GM18499 (cell line): ENCODE data around the gene SLC26A2.
"Not testable (repeated sequence)": the region's sequence is repeated elsewhere in the genome, so short reads cannot be mapped to it uniquely, and the experiment has no call there.

Experiments used
- ATAC-seq: cut with Tn5 transposase; IDR thresholded peaks from one replicate; pipeline ENCODE4 v1.9.1; 2021; ENCODE audit warnings: moderate number of reproducible peaks; ENCODE audit not compliant: insufficient read depth, unreplicated experiment

The SLC26A2 gene

GRCh38 chr5:149936044-149936699 is 24.4 kb upstream of the SLC26A2 start:
- no peak for ATAC-seq

DNA sequence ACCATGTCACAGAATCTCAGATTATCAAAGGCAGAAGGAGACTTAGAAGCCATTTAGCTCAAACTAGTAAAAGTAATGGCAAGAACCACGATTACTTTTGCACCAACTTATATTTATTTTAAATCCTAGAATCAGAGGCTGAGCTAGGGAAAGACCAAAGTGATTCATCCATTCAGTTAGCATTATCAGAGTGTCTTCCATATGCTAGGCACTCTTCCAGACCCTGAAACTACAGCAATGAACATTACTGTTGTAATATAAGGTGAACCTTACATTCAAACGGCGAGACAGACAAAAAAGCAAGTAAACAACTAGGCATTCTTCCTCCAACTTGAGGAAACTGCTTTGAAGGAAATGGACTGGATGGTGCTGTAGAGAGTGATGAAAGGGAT is 23.9 kb upstream of the SLC26A2 start:
- no peak for ATAC-seq

- no peak for ATAC-seq
Measured at GRCh38 chr5:149937610-149938009, 22.9 kb upstream of the SLC26A2 start.

GRCh38 chr5:149938279-149938678 is 22.3 kb upstream of the SLC26A2 start:
- ATAC-seq, result no peak

DNA sequence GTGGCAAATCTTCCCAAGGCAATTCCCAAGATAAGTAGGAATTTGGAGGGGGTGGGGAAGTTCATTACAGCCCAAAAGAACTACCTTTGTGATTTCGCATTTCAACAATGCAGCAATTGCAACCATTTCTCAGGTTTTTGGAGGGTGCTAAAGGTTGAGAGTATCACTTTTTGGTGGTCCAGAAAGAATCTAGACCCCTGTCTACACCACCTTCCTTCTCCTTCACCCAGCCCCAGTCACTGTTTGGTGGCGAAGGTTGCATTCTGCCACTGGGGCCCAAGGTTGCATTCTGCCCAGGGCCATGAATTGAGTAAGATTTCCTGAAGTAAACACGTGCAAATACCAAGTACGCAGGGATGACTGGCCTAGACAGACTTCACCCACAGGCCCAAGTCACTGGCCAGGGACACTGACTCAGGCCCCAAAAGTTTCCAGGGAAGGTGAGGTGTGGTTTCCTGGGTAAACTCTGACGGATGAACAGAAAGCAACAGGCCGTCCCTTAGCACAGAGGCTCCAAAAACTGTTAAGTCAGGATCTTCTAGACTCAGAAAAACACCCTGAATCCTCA is 21.7 kb upstream of the SLC26A2 start:
- ATAC-seq, result no peak

DNA sequence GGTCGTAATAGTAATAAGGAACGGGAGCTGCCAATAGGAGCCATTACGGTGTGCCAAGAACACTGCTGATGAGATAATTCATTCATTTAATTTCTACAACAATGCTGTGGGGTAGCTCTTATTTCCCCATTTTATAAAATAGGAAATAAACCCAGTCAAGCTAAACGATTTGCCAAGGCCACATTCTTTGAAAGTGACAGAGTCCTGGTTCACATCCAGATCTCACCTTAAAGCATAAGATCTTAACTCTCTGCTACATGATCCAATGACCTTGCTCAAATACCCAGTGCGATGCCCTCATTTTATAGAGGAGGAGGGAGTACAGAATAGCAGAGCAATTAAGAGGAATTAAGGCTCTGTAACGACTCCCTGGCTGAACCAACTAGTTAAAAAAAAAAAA is 21.0 kb upstream of the SLC26A2 start:
- no peak for ATAC-seq

GRCh38 chr5:149940077-149940574 is 20.4 kb upstream of the SLC26A2 start:
- ATAC-seq, result no peak

- no peak for ATAC-seq
Measured at GRCh38 chr5:149940941-149941644, 19.5 kb upstream of the SLC26A2 start.

DNA sequence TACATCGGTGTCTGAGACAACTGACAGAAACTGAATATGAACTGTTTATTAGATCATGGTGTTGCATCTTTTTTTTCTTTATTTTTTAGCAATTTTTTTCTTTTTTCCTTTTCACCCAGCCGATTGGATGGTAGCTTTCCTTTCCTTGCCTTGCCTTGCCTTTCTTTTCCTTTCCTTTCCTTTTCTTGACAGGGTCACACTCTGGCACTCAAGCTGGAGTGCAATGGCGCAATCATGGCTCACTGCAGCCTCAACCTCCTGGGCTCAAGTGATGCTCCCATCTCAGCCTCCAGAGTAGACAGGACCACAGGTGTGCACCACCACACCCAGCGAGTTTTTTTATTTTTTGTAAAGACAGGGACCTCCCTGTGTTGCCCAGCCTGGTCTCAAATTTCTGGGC is 18.8 kb upstream of the SLC26A2 start:
- no peak for ATAC-seq

DNA sequence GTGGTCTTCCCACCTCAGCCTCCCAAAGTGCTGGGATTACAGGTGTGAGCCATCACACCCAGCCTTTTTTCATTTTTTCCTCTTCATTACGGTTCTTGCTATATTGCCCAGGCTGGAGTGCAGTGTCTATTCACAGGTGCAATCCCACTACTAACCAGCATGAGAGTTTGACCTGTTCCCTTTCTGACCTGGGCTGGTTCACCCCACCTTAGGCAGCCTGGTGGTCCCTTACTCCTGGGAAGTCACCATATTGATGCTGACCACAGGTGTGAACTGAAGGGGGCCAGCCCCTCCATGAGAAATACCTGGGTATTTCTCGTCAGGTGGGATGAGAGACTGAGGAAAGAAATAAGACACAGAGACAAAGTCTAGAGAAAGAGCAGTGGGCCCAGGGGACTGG is 18.4 kb upstream of the SLC26A2 start:
- no peak for ATAC-seq

- ATAC-seq, result not testable (repeated sequence)
Measured at GRCh38 chr5:149942741-149943169, 17.8 kb upstream of the SLC26A2 start.

DNA sequence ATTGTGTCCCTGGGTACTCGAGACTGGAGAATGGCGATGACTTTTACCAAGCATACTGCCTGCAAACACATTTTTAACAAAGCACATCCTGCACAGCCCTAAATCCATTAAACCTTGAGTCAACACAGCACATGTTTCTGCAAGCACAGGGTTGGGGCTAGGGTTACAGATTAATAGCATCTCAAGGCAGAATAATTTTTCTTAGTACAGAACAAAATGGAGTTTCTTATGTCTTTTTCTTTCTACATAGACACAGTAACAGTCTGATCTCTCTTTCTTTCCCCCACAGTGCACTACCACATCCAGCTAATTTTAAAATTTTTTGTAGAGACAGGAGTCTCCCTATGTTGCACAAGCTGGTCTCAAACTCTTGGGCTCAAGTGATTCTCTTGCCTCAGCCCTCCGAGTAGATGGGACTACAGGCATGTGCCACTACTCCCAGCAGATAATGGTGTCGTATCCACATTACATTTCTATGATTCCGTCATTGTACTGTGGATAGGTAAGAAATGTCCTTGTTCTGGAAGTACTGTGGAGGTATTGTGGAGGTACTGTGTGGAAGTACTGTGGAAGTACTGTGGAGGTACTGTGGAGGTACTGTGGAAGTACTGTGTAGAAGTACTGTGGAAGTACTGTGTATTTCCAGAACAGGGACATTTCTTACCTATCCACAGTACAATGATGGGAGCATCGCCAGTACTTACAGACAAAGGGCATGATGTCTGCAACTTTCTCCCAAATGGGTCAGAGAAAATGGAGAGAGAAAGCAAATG is 17.2 kb upstream of the SLC26A2 start:
- not testable (repeated sequence) for ATAC-seq

- ATAC-seq, result no peak
Measured at GRCh38 chr5:149944666-149945065, 15.9 kb upstream of the SLC26A2 start, which contains the start of gene PDE6A. Gene PDE6A (minus strand): TSS chr5:149944793. CDS start chr5:149944673, 120 bp downstream.

DNA sequence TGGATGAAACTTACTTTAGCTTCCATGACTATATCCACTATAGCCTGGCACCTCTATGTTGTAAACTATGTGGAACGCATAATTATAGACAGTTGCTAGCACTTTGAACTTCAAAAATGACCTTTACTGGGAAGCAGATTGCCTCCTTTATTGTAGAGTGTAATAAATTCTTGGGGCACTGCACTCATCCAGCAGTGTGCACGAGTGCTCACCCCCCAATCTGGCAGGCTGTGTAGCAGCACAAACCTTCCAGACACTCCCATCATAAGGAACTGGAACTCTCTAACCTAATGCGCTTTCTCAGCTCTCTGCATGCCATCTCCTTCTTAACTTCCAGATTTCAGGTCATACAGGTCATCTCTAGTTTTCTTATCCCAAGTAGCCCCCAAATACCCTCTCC is 14.4 kb upstream of the SLC26A2 start:
- ATAC-seq, result no peak

GRCh38 chr5:149948993-149949392 is 11.6 kb upstream of the SLC26A2 start:
- ATAC-seq, result no peak

DNA sequence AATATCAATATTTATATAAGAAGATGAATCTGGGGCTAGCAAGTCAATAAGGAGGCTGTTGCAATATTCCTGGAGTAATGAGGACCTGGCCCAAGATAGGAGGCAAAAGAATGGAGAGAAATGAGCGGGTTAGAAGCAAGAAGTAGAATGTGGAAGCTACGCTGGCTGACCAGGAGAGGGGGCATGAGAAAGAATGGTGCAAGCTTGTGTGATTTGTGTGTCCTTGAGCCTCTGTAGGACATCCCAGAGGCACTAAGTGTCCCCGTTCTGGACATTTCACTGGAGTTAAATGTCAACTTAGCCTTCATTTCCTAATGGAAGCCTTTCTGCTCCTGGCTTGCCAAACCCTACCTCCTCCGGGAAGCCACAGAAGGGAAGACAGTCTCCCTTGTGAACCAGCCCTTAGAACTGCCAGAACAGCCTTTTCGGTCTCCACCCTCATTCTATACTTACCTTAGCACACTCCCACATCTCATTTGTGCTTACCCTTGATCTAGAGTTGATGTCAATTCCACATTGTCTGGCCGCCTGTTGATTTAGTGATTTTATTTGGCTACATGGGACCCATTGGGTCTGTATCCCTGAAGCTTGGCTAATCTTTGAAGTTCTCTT is 9.3 kb upstream of the SLC26A2 start:
- ATAC-seq, result no peak

DNA sequence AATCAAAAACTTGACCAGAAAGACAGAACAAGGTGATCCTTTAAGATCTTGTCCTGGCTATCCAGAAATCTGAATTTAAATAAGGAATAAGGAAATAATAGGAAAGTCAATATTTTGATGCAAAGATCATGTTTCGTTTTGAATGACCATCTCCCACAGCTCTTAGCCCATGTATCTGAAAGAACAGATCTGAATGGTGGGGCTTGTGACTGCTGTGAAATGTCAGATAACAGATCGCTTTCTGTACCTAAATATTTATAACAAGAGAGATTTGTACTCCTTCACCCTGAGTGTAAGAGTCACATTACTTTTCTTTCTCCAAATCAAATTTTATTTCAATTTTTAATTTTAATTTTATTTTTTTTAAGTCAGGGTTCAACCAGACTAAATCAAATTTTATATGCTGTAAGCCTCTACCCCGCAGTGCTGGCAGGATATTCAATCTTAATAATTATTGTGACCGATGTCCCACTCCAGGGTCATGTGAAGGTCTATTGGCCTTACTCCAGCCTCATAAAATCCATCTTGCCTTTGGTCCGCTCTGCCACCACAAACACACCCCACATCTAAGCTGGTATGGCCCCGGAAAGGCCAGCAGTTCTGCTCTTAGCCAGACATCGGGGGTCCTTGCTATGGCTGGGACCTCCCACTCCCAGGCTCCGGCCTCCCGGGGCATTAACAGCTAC is 7.0 kb upstream of the SLC26A2 start:
- ATAC-seq, result no peak

GRCh38 chr5:149954798-149955197 is 5.8 kb upstream of the SLC26A2 start:
- ATAC-seq, result no peak

- no peak for ATAC-seq
Measured at GRCh38 chr5:149956685-149957084, 3.9 kb upstream of the SLC26A2 start.

GRCh38 chr5:149957855-149958254 is 2.7 kb upstream of the SLC26A2 start:
- no peak for ATAC-seq
